Neural cell (in vitro differentiated cells): ENCODE data around the gene BCKDK. TPM values are rescaled to one million over a fixed set of nuclear protein-coding genes. Genes with fewer than 3 reads are reported as not detected.

Experiments
- H2AFZ ChIP-seq: fragments of 200-600, 300-800 bp; sonication (generic), shearing (Covaris generic); 2 replicates; pipeline ENCODE4 v1.6.0; 2014; ENCODE audit warnings: low read depth, mild to moderate bottlenecking, antibody characterized with exemption, low read length, moderate library complexity
- H3F3A ChIP-seq: fragments of 200-600 bp; shearing (Covaris generic); 2 replicates; pipeline ENCODE4 v1.6.1; 2016; ENCODE audit warnings: mild to moderate bottlenecking, moderate library complexity, mixed read lengths, antibody characterized with exemption, low read length; ENCODE audit not compliant: insufficient read depth, poor library complexity, severe bottlenecking
- H3K27ac ChIP-seq: fragments of 200-600, 300-800 bp; sonication (generic), shearing (Covaris generic); 2 replicates; pipeline ENCODE4 v1.5.1; 2014; ENCODE audit warnings: mild to moderate bottlenecking, low read length, moderate library complexity
- H3K27me3 ChIP-seq: fragments of 300-800, 200-600 bp; sonication (generic), shearing (Covaris generic); 2 replicates; pipeline ENCODE4 v1.6.0; 2014; ENCODE audit warnings: mild to moderate bottlenecking, low read depth, low read length, moderate library complexity; ENCODE audit not compliant: insufficient read depth
- H3K36me3 ChIP-seq: fragments of 300-800, 200-600 bp; sonication (generic), shearing (Covaris generic); 2 replicates; pipeline ENCODE4 v1.5.1; 2014; ENCODE audit warnings: mild to moderate bottlenecking, antibody characterized with exemption, low read length, moderate library complexity; ENCODE audit not compliant: insufficient read depth
- H3K4me2 ChIP-seq: fragments of 300-800, 200-600 bp; sonication (generic), shearing (Covaris generic); 2 replicates; pipeline ENCODE4 v1.6.0; 2014; ENCODE audit warnings: mild to moderate bottlenecking, low read length
- H3K4me3 ChIP-seq: fragments of 300-800, 200-600 bp; sonication (generic), shearing (Covaris generic); 2 replicates; pipeline ENCODE4 v1.5.1; 2014; ENCODE audit warnings: mild to moderate bottlenecking, low read length, moderate library complexity
- H3K79me2 ChIP-seq: fragments of 200-600 bp; shearing (Covaris generic); replicated peaks from 2 replicates; pipeline ENCODE4 v1.6.0; 2014; ENCODE audit warnings: mild to moderate bottlenecking, low read length, moderate library complexity; ENCODE audit not compliant: insufficient read depth
- H3K9ac ChIP-seq: fragments of 300-800, 200-600 bp; sonication (generic), shearing (Covaris generic); 2 replicates; pipeline ENCODE4 v1.6.1; 2016; ENCODE audit warnings: mild to moderate bottlenecking, low read length, mixed read lengths
- H3K9me2 ChIP-seq: fragments of 200-600 bp; shearing (Covaris generic); 2 replicates; pipeline ENCODE4 v1.6.1; 2016; ENCODE audit warnings: mild to moderate bottlenecking, low read length, mixed read lengths; ENCODE audit not compliant: insufficient read depth
- H3K9me3 ChIP-seq: fragments of 200-600, 300-800 bp; sonication (generic), shearing (Covaris generic); 2 replicates; pipeline ENCODE4 v1.6.1; 2016; ENCODE audit warnings: mild to moderate bottlenecking, mixed run types, low read length, moderate library complexity, mixed read lengths
- H4K20me1 ChIP-seq: fragments of 200-600 bp; shearing (Covaris generic); 2 replicates; pipeline ENCODE4 v1.6.1; 2016; ENCODE audit warnings: mild to moderate bottlenecking, mixed run types; ENCODE audit not compliant: insufficient read depth
- EP300 ChIP-seq: fragments of 450-650 bp; conservative IDR thresholded peaks from 2 replicates; pipeline ENCODE4 v1.6.1; 2014; ENCODE audit warnings: antibody characterized with exemption, mild to moderate bottlenecking, moderate library complexity; ENCODE audit not compliant: poor library complexity, severe bottlenecking
- EZH2 ChIP-seq: fragments of 200-600, 300-800 bp; shearing (Covaris generic), sonication (generic); IDR thresholded peaks from 2 replicates; pipeline ENCODE4 v1.6.1; 2014; ENCODE audit warnings: antibody characterized with exemption, low read length, borderline replicate concordance, mild to moderate bottlenecking; ENCODE audit not compliant: insufficient read depth, poor library complexity, severe bottlenecking
- MXI1 ChIP-seq: fragments of 450-650 bp; conservative IDR thresholded peaks from 2 replicates; pipeline ENCODE4 v1.6.1; 2014; ENCODE audit warnings: antibody characterized with exemption, mild to moderate bottlenecking; ENCODE audit not compliant: poor library complexity, severe bottlenecking
- POLR2AphosphoS5 ChIP-seq: IDR thresholded peaks from 2 replicates; pipeline ENCODE4 v1.6.1; 2012
- RAD21 ChIP-seq: fragments of 450-650 bp; conservative IDR thresholded peaks from 2 replicates; pipeline ENCODE4 v1.6.1; 2014; ENCODE audit warnings: antibody characterized with exemption, mild to moderate bottlenecking, moderate library complexity
- REST ChIP-seq: IDR thresholded peaks from 2 replicates; pipeline ENCODE4 v1.6.1; 2012; ENCODE audit warnings: borderline replicate concordance
- SMC3 ChIP-seq: fragments of 450-650 bp; conservative IDR thresholded peaks from 2 replicates; pipeline ENCODE4 v1.6.1; 2014; ENCODE audit warnings: antibody characterized with exemption, mild to moderate bottlenecking, moderate library complexity; ENCODE audit not compliant: poor library complexity
- TAF1 ChIP-seq: IDR thresholded peaks from 2 replicates; pipeline ENCODE4 v1.6.1; 2012; ENCODE audit warnings: low read depth
- polyA plus RNA-seq: library from polyadenylated mRNA; depleted of rRNA; stranded (reverse); fragments of >200 nt; gene quantifications from 2 replicates; pipeline ENCODE4 v1.2.3, GENCODE V29; 2014
- TF ChIP-seq, protein P1 (sequence below): fragments of 450-650 bp; IDR thresholded peaks from 2 replicates; pipeline ENCODE4 v1.5.1; 2014; ENCODE audit warnings: antibody characterized with exemption, mild to moderate bottlenecking, moderate library complexity; ENCODE audit not compliant: poor library complexity, severe bottlenecking

The BCKDK gene
- polyA plus RNA-seq, 1 donor from 2014 or later: 26.8 TPM

DNA sequence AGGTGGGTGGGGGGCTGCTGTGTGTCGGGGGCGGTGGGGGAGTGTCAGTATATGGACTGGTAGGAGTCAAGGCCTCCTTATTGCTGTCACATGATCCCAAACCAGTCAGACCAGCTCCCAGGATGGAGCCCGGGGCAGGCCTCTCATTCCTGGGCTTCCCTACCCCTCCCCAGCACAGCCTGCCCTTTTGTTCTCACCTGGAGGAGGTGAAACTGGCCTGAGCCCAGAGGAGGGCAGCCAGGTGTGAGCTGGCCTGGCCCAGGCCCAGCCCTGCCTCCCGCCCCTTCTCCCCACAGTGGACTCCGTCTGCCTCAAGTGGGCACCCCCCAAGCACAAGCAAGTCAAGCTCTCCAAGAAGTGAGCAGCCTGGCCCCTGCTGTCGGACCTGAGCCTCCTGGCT, 22.7 kb downstream of the BCKDK start:
- TF ChIP-seq RAD21 (no peak), MXI1 (no peak), REST (no peak), EZH2 (no peak), TAF1 (no peak), POLR2AphosphoS5 (no peak), EP300 (no peak), SMC3 (no peak)
- TF ChIP-seq, protein P1, sequence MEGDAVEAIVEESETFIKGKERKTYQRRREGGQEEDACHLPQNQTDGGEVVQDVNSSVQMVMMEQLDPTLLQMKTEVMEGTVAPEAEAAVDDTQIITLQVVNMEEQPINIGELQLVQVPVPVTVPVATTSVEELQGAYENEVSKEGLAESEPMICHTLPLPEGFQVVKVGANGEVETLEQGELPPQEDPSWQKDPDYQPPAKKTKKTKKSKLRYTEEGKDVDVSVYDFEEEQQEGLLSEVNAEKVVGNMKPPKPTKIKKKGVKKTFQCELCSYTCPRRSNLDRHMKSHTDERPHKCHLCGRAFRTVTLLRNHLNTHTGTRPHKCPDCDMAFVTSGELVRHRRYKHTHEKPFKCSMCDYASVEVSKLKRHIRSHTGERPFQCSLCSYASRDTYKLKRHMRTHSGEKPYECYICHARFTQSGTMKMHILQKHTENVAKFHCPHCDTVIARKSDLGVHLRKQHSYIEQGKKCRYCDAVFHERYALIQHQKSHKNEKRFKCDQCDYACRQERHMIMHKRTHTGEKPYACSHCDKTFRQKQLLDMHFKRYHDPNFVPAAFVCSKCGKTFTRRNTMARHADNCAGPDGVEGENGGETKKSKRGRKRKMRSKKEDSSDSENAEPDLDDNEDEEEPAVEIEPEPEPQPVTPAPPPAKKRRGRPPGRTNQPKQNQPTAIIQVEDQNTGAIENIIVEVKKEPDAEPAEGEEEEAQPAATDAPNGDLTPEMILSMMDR: no peak
- no peaks in the 10 kb centered on the region for H3K36me3 ChIP-seq
- no peak overlapping the region for H2AFZ ChIP-seq
- H3K4me3 ChIP-seq: no peak overlapping the region
- H3K27ac ChIP-seq: no peak overlapping the region
- no peak overlapping the region for H3K9ac ChIP-seq
- no peaks in the 10 kb centered on the region for H3F3A ChIP-seq
- no peaks in the 10 kb centered on the region for H3K27me3 ChIP-seq
- no peaks in the 10 kb centered on the region for H3K9me2 ChIP-seq
- H3K4me2 ChIP-seq: no peak overlapping the region
- H4K20me1 ChIP-seq: no peaks in the 10 kb centered on the region
- H3K9me3 ChIP-seq: no peaks in the 10 kb centered on the region
- H3K79me2 ChIP-seq: no peaks in the 10 kb centered on the region

GRCh38 chr16:31131416-31131815, 23.2 kb downstream of the BCKDK start:
- no peak overlapping the region for H3K27ac ChIP-seq
- H3K4me2 ChIP-seq: no peak overlapping the region

DNA sequence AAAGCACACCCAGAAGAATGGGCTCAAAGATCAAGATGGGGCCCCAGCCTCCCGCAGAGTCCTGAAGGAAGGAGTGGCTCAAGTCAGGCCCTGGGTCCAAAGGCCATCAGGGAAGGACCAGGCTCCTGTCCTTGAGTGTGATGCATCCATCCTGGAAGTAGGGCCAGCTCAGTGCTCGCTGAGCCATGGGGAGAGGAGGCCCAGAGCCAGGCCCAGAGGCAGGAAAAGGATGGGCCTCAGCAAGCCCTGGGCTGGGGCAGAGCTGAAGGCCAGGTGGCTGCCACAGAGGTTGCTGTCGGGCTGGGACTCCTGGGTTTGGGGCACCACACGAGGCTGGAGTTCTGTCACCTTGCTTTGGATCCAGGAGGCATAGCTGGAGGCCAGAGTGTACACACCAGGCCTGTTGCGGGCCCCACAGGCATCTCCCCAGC, 23.7 kb downstream of the BCKDK start:
- no peak for TF ChIP-seq REST
- no peak for TF ChIP-seq SMC3
- no peak for TF ChIP-seq EZH2
- no peak for TF ChIP-seq POLR2AphosphoS5
- no peak for TF ChIP-seq MXI1
- no peak for TF ChIP-seq RAD21
- TF ChIP-seq, protein P1: no peak
- TF ChIP-seq TAF1: no peak
- no peak for TF ChIP-seq EP300
- H3K4me3 ChIP-seq: no peak overlapping the region
- H3K9me2 ChIP-seq: no peaks in the 10 kb centered on the region
- H3K27me3 ChIP-seq: no peaks in the 10 kb centered on the region
- H3K36me3 ChIP-seq: no peaks in the 10 kb centered on the region
- no peak overlapping the region for H2AFZ ChIP-seq
- H3K9ac ChIP-seq: no peak overlapping the region
- H3F3A ChIP-seq: no peaks in the 10 kb centered on the region
- no peak overlapping the region for H3K27ac ChIP-seq
- no peak overlapping the region for H3K4me2 ChIP-seq
- H3K79me2 ChIP-seq: no peaks in the 10 kb centered on the region
- no peaks in the 10 kb centered on the region for H4K20me1 ChIP-seq
- H3K9me3 ChIP-seq: no peaks in the 10 kb centered on the region

More at GRCh38 chr16:31131416-31131815, 23.2 kb downstream of the BCKDK start:
- H3K4me3 ChIP-seq: no peak overlapping the region
- TF ChIP-seq MXI1: no peak
- H3K9ac ChIP-seq: no peak overlapping the region
- H3K9me3 ChIP-seq: no peaks in the 10 kb centered on the region
- no peaks in the 10 kb centered on the region for H3K79me2 ChIP-seq
- H4K20me1 ChIP-seq: no peaks in the 10 kb centered on the region
- no peaks in the 10 kb centered on the region for H3K9me2 ChIP-seq
- H2AFZ ChIP-seq: no peak overlapping the region
- no peaks in the 10 kb centered on the region for H3K36me3 ChIP-seq
- H3K27me3 ChIP-seq: no peaks in the 10 kb centered on the region
- H3F3A ChIP-seq: no peaks in the 10 kb centered on the region
